ENCODE measurements around the gene ATPAF2.
A peak's percentile ranks its signal among the peaks of the same experiment; 100 is the strongest.

Gene ATPAF2

DNA sequence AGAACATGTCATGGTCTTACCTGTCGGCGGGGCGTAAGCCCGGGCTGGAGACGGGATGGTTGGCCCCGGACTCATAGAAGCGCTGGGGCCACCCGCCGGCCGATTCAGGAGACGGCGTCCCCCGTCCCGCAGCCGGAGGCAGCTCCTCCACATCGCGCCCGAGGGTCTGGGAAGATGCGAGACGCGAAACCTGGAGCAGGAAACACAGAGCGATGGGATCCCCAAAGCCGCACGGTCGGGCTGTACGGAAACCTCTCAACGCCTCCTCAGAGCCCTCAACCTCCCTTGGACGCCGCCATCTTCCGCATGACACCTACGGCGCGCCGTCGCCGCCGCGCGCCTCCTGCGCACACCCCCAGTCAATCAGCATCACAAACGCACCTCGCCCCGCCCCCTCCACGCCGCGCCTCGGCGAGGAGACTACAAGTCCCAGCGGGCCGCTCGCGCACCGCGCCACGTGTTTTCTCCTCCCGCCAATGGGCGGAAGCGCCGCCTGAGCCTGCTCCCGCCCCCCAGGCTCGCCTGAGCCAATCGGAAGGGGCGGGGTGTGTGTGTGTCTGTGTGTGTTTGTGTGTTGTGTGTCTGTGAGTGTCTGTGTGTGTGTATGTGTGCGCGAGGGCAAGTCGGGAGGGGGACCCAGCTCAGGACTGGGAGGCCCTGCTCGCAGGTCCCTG is at the start of gene ATPAF2, which contains the start of gene GID4:
ATPAF2 (minus strand) TSS at position 308 of the 674 bp plus-strand sequence; CDS start at position 153, 155 bp downstream.
GID4 (plus strand) TSS at position 548 of the 674 bp plus-strand sequence; CDS start at position 605, 57 bp downstream.
- peak; percentile 99 for DNase-seq (ENCODE audit: low spot score)

DNA sequence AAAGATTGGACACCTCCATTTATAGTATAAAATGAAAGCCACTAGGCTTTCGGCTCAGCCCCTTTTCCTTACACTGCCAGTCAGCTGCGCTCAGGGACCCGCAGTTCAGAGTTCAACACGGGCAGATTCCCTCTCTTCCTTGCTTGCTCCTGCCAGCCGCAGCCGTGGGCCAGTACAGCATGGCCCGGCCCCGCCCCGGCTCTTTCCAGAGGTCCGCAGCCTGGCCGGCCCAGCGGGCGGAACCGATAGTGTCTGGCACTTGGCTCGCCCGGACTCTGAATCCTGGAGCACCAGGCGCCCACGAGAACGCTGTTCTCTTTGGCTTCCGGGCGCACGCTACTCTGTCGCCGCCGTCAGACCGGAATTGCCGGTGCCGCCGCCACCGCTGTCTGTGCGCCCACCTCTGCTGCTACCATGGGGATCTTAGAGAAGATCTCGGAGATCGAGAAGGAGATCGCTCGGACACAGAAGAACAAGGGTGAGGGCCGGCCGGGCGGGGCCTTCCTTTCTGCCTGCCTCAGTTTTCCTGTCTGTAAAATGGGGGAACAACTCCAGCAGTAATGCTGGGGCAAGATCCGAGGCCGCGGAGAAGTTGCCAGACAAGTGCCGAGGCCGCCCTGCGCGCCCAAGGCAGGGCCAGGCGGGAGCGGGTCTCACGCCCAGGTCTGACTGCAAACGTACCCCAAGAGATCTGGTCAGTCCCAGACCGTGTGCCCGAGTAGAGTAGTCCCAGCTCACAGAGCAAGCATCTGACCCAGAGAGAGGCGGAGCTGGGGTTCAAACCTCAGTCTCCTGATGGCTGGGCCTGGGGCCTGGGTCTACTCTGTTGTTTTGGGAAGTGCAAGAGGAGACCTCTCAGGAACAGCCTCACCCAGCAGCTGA is 48.9 kb upstream of the ATPAF2 start, which contains the start of gene DRG2:
DRG2 (plus strand) TSS at position 339 of the 882 bp plus-strand sequence; CDS start at position 415, 76 bp downstream.
- peak; percentile 99 for DNase-seq (ENCODE audit: low spot score)

DNA sequence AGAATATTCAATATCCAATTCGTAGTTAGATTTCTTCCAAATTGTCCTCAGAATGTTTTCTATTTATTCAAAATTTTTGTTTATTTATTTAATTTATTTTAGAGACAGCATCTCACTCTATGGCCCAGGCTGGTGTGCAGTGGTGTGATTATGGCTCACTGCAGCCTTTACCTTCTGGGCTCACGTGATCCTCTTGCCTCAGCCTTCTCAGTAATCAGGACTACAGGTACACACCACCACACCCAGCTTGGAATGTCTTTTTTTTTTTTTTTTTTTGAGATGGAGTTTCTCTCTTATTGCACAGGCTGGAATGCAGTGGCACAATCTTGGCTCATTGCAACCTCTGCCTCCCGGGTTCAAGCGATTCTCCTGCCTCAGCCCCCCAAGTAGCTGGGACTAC is 45.3 kb upstream of the ATPAF2 start:
- no peak for DNase-seq (ENCODE audit: low spot score)

DNA sequence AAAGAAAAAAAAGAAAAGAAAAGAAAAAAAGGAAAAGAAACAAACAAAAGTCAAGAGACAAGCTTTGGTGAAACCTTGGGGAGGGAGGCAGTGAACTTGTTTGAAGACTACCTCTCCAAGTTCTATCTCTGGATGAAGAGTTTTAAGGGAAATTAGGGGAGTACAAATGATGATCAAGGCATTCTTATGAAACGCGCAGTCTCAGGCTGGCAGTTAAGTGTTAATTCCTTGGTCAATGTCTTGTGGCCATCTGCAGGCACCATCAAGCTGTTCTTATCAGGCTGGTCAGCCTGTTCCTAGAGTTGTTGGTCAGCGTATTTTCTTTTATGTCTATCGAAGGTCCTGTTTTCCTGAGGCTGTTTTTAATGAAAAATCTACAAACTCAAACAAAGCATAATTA is 40.6 kb upstream of the ATPAF2 start:
- no peak for DNase-seq (ENCODE audit: low spot score)

DNA sequence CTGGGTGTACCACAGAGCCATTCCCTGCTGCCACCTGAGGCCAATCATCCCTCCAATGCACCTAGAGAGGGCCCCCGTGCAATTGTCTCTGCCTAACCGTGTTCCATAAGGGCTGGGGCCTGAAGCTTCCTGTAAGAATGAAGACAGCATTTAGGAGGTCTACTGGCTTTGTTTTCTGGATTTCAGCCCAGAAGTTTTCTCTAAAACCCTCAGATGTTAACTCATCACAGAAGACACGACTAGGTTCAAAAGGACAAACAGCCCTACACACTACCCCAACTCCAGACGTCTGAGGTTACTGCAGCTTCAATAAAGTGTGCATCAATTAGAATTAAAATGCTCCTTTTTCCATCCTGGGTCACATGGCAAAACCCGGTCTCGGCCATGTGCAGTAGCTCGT is 38.0 kb upstream of the ATPAF2 start:
- no peak for DNase-seq (ENCODE audit: low spot score)

DNA sequence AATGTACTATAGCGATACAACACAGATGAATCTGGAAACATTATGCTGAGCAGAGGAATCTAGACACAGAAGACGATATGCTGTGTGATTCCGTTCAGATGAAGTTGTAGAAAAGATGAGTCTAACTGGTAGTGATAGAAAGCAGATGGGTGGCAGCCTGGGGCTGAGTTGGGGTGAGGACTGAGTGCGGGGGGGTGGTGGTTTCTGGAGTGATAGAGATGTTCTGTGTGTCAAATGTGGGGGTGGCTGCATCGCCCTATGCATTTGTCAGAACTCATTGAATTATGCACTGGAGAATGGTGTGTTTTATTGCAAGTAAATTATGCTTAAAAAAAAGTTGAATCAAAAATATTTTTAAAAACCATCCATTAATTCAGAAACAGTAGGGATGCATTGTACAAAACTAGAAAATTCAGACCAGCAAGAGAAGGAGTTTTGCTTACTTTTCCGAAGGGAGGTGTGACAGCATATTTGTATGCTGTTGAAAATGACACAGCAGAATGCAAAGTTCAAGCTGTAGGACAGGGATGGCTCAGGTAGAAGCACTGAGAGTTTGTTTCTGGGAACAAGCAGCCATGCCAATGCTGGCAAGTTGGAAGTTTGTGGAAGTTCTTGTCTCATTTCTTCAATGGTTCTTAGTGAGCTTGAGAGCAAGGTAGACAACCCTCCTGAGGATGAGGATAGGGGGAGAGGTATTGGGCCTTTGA is 35.8 kb upstream of the ATPAF2 start:
- no peak for DNase-seq (ENCODE audit: low spot score)

DNA sequence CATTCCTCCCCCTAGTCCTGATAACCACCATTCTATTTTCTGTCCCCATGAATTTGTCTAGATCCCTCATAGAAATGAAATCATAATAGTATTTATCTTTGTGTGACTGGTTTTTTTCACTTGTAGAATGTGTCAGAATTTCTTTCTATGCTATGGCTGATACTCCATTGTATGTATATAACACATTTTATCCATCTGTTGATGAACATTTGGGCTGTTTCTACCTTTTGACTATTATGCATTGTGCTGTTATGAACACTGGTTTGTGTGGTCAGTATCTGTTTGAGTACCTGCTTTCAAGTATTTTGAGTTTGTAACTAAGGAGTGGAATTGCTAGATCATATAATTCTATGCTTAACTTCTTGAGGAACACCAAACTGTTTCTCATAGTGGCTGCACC is 32.8 kb upstream of the ATPAF2 start:
- no peak for DNase-seq (ENCODE audit: low spot score)

DNA sequence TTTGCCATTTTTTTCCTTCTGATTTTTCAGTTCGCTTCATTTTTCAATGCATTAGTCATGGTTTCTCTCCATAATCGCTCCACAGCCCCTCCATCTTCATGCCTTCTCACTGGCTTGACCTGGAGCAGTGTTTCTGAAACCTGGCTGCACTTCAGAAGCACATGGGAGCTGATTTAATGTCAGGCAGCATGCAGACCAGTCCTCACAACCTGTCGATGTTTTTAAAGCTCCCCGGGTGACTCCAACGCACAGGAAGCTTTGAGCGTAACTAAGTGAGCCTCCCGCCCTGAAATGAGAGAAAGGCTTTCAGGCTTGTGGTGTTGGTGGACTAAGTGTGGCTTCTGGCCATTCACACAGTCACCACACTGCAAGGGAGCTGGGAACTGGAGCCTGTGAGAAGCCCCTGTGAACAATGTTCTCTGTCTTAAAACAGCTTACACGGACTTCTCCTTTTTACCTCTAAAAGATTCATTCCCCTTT is 31.9 kb upstream of the ATPAF2 start:
- DNase-seq (ENCODE audit: low spot score): peak; percentile 38

DNA sequence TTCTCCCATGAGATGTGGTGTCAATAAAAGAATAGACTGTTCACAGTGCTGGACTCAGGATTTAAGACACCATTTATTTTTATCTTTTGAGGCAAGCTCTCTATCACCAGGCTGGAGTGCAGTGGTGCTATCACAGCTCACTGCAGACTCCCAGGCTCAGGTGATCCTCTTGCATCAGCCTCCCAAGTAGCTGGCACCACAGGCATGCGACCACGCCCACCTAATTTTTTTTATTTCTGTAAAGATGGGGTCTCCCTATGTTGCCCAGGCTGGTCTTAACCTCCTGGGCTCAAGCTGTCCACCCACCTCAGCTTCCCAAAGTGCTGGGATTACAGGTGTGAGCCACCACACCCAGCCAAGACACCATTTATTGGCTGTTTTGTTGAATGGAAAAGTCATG is 30.1 kb upstream of the ATPAF2 start:
- no peak for DNase-seq (ENCODE audit: low spot score)

DNA sequence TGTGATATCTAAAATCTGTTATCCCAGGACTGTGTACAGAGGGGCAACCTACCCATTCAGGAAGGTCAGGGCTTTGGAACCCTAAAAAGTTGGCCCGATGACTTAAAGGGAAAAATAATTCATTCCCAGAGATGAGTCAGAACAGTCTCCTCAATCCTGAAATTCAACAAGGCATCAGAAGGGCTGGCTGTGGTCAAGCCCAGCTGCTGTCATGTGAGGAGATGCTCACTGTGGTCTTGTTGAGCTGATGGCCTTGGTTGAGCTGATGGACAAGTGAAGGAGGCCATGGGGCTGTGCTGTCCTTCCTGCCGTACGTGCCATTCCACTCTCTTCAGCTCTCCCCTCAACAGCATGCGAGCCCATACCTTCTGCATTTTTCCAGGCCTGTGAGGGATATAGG is 27.9 kb upstream of the ATPAF2 start:
- no peak for DNase-seq (ENCODE audit: low spot score)

DNA sequence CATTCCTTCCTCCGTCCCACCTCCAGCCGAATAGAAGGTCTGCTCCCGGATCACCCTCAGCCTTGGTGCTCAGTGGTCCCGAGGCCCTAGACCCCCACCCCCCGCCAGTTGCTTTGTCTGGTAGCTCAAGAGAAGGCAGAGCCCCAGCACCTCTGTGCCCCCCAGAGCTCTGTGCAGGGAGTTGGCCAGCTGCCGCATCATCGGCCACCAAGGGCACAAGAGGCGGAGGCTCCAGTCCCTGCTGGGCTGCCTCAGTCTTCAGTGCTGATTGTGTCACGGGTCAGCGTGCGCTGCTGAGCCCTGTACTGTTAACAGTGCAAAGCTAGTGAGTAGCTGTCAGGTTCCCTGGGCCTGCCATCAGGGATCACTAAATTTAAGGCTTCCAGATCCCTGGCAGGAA is 26.6 kb upstream of the ATPAF2 start:
- DNase-seq (ENCODE audit: low spot score): no peak

DNA sequence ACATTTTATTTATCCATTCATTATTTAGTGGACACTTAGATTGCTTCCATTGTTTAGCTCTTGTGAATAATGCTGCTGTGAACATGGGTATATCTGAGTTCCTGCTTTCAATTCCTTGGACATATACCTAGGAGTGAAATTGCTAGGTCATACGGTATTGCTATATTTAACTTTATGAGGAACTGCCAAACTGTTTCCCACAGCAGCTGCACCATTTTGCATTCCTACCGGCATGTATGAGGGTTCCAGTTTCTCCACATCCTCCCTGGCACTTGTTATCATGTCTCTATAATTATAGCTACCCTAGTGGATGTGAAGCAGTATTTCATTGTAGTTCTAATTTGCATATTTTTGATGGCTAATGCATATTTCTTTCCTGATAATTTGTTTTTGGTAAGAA is 25.1 kb upstream of the ATPAF2 start:
- DNase-seq (ENCODE audit: low spot score): no peak

DNA sequence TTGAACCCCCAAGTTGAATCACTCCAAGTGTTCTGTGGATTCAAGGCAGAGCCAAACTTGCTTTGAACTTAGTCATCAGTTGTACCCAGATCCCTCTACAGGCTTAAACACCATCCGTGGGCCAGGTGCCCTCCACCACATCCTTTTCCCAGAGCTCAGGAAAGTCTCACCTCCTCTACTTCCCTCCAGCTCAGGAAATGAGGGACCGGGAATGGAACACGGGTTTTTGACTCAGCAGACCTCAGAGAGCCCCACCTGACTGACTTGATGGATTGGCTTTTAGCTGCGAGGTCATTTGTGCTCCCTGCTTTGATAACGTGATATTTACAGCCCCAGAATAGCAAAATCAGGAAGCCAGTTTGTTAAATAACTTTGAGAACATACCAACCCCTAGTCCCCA is 20.3 kb upstream of the ATPAF2 start:
- DNase-seq (ENCODE audit: low spot score): no peak

DNA sequence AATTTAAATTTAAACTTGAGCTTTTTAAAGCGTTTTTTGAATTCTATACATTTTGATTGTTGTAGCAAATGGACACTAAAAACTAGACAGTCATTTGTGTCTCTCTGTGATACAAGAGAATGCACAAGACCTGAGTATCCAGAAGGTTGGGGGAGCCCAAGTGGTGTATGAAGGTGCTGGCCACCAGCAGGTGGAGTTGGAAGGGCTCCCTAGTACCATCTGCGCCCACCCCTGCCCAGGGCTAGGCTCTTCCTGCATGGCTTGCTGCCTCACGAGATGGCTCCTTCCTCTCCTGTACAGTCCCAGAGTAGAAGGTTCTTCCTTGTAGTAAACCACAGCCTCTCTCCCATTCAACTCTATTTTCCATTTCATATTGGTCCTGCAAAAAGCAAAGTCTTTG is 17.2 kb upstream of the ATPAF2 start:
- no peak for DNase-seq (ENCODE audit: low spot score)

DNA sequence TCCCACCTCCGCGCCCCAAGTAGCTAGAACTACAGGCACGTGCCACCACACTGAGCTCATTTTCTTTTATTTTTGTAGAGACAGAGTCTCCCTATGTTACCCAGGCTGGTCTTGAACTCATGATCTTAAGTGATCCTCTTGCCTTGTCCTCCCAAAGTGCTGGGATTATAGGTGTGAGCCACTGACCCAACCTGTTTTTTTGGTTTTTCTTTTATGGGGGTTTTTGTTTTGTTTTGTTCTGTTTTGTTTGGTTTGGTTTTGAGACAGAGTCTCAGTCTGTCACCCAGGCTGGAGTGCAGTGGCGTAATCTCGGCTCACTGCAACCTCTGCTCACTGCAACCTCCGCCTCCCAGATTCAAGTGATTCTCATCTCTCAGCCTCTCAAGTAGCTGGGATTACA is 16.6 kb upstream of the ATPAF2 start:
- no peak for DNase-seq (ENCODE audit: low spot score)

DNA sequence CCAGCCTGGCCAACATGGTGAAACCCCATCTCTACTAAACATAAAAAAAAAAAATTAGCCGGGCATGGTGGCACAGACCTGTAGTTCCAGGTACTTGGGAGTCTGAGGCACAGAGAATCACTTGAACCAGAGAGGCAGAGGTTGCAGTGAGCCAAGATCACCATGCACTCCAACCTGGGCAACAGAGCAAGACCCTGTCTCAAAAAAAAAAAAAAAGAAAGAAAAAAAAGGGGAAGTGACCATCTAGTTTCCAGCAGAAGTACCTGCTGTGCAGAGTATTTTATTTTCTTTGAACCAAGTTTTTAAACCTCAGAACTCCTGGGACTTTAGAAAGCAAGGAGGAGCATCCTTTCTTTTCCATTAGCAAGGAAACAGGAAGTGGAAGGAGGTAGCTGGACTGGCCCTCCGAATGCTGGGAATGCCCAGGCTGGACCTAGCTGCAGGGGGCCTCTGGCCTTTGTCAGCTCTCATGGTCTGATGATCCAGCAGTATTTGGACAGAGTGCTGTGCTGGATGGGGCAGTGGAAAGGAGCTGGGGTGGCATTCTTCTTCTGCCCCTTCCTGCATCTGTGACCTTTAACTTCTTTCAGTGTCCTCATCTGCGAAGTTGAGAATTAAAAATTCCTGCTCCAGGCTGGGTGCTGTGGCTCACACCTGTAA is 6.9 kb upstream of the ATPAF2 start:
- no peak for DNase-seq (ENCODE audit: low spot score)

DNA sequence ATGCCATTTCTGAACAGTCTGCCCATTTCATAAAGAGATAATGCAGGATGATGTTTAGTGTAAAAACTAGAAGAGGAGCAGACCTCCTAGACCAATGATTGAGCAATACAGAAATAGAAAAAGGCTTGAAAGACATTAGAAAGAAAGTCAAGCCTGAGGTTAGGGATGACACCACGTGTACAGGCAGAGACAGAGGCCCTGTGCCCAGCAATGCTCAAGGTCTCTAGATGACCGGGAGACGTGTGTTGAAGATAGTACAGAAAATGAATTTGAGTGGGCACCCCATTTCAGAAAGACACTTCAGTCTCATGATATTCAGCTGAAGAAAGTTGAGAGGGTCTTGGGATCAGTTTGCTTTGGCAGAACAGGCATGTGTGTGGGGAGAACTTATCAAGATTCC is 5.6 kb upstream of the ATPAF2 start:
- DNase-seq (ENCODE audit: low spot score): no peak

DNA sequence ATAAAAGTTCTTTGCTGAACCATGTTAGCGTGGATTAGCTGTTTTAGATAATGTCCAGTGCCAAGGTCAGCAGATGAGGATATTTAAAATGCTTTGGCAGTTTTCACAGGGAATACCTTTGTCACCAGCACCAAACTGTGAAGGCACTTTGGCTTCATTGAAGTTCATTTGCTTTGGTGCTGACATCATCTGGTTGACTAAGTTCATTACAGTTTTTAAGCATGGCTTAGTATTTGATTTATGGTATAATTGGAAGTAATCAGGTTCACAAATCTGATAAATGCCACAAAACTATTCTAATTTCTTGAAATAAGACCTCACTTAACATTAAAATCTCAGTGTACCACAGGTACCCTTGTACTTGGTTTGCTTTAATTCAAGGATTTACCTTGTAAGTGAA is 4.5 kb upstream of the ATPAF2 start:
- DNase-seq (ENCODE audit: low spot score): no peak

DNA sequence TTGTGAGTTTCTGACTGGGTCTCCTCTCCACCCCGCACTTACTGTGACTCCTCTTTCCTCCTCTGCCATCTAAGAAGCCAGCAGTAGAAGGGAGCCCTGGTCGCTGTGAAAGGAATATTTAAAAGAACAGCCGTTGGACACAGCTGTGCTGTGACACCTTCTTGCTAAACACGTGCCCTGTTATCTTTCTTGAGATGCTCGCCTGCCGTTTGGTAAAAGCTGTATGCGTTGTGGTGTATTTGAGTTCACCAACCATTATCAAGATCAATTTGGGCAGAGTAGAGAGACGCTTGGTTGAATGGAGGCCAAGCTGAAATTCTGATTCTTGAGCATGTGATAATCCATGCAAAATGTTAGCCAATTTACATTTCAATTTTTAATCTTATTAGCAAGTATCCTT is 4.0 kb upstream of the ATPAF2 start:
- DNase-seq (ENCODE audit: low spot score): no peak

DNA sequence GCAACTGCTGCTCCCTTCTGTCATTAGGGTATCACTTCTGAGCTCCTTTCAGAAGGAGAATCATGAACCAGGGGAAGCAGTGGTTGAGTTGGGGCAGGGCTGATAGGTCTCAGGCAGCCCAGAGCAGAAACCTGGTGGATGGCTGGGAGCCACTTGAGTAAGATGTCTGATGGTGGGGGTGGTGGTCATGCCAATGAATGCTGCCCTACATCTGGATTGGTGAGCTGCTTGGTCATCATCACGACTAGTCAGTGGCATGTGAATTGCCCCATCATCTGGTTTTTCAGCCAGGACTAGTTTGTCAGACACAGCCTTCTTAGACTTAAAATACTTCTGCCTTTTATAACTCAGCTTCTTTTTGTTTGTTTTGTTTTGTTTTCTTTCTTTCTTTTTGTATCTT is 2.8 kb upstream of the ATPAF2 start:
- DNase-seq (ENCODE audit: low spot score): no peak

DNA sequence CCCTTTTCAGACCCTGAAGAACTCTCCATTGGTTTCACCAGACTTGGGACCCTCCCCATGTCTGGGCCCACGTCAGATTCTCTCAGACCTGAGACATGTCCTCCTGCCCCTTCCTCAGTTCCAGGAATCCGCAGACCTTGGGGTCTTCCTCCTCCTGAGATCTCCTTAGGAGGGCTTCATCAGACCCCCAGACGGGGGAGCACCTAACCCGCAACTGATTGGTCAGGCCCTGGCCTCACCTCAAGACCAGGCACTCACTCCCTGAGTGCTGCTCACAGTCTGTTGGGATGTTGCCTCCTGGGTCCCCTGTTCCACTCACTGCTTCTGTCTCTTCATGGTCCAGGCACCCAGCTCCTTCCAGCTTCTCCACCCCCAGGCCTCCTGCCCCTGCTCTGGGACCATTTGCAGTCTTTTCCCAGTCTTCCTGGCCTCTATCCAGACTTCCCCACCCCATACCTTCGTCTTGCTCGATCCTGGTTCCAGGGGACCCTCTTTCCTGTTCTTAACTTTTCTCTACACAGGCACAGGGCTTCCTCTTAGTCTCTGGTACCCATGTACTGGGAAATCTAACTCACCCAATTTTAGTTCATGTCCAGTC is 1.4 kb upstream of the ATPAF2 start:
- no peak for DNase-seq (ENCODE audit: low spot score)
